T-cell (primary cell): Measurements from ENCODE around the gene GALE. TPM values are rescaled to one million over a fixed set of nuclear protein-coding genes. Genes with fewer than 3 reads are reported as not detected.

Experiments
- ATAC-seq, 4 experiments: fragments of 200-7000 bp in 3 of 4; fragments of 150-1000 bp in 1 of 4; cut with Tn5 transposase; replicated peaks in 1 of 4; 1 replicate in 3 of 4; 2 replicates in 1 of 4; pipeline ENCODE4 v1.10.0; 2021; ENCODE audit warnings: moderate library complexity in 3 of 4, mild to moderate bottlenecking in 2 of 4, moderate number of reproducible peaks in 1 of 4
- CTCF ChIA-PET, 2 donors: fragments of 300-600 bp; sonication (Branson Sonifier 250); formaldehyde crosslinking; loops; one replicate each; lab custom pipeline; 2022; ENCODE audit warnings: antibody characterized with exemption in 2 of 2; lab: Charles Lee
- POLR2A ChIA-PET, 2 donors: fragments of 300-600 bp; sonication (Branson Sonifier 250); formaldehyde crosslinking; loops; one replicate each; lab custom pipeline; 2022; ENCODE audit warnings: antibody characterized with exemption in 2 of 2; lab: Charles Lee
- DNase-seq, 35 experiments: peaks; one replicate each; pipeline versions ENCODE4 v3.0.0 to v3.0.0-alpha.2; 2013 to 2023
- H3K27ac ChIP-seq: one replicate; pipeline ENCODE4 v1.5.1; 2013; ENCODE audit warnings: low read length
- H3K27me3 ChIP-seq, 2 experiments: replicated peaks in 1 of 2; 1 replicate in 1 of 2; 2 replicates in 1 of 2; pipeline versions ENCODE4 v1.6.1 to v1.7.0; 2013; ENCODE audit warnings: low read length in 1 of 2, mixed read lengths in 1 of 2; ENCODE audit not compliant: control insufficient read depth in 2 of 2, insufficient read depth in 2 of 2; ENCODE audit errors: extremely low read depth in 1 of 2
- H3K36me3 ChIP-seq, 2 donors: 1 replicate in 1 of 2; 2 replicates in 1 of 2; pipeline versions ENCODE4 v1.6.1 to v1.7.0; 2013; ENCODE audit warnings: low read length in 1 of 2; ENCODE audit not compliant: control insufficient read depth in 2 of 2, insufficient read depth in 1 of 2; ENCODE audit errors: extremely low read depth in 1 of 2
- H3K4me1 ChIP-seq, 2 experiments: 1 replicate in 1 of 2; 2 replicates in 1 of 2; pipeline versions ENCODE4 v1.6.1 to v1.7.0; 2013; ENCODE audit warnings: low read length in 2 of 2, mixed read lengths in 1 of 2; ENCODE audit not compliant: insufficient read depth in 2 of 2, control insufficient read depth in 1 of 2; ENCODE audit errors: extremely low read depth in 1 of 2
- H3K4me3 ChIP-seq, 2 donors: 1 replicate in 1 of 2; 2 replicates in 1 of 2; pipeline versions ENCODE4 v1.5.1 to v1.7.0; 2013; ENCODE audit warnings: mild to moderate bottlenecking in 2 of 2, low read length in 1 of 2, moderate library complexity in 1 of 2; ENCODE audit not compliant: control insufficient read depth in 1 of 2; ENCODE audit errors: extremely low read depth in 1 of 2
- H3K9me3 ChIP-seq: 2 replicates; pipeline ENCODE4 v1.7.0; 2013
- H3K27ac Mint-ChIP-seq, 2 donors: one replicate each; pipeline ENCODE4 v1.8.0; 2020 to 2021; ENCODE audit warnings: mild to moderate bottlenecking in 2 of 2, mixed read lengths in 2 of 2
- H3K27me3 Mint-ChIP-seq, 2 donors: one replicate each; pipeline ENCODE4 v1.8.0; 2021 to 2022; ENCODE audit warnings: mixed read lengths in 2 of 2
- H3K36me3 Mint-ChIP-seq: one replicate; pipeline ENCODE4 v1.8.0; 2021; ENCODE audit warnings: mixed read lengths
- H3K4me1 Mint-ChIP-seq, 3 donors: one replicate each; pipeline ENCODE4 v1.8.0; 2020 to 2022; ENCODE audit warnings: mixed read lengths in 3 of 3, mild to moderate bottlenecking in 1 of 3
- H3K4me3 Mint-ChIP-seq, 3 donors: one replicate each; pipeline ENCODE4 v1.8.0; 2020 to 2022; ENCODE audit warnings: mild to moderate bottlenecking in 3 of 3, mixed read lengths in 3 of 3, moderate library complexity in 3 of 3
- H3K9me3 Mint-ChIP-seq, 3 donors: one replicate each; pipeline ENCODE4 v1.8.0; 2020 to 2022; ENCODE audit warnings: mixed read lengths in 3 of 3
- WGBS: methylation state at CpG from one replicate; pipeline ENCODE4 v1.1.5; 2013; ENCODE audit warnings: missing lambda C conversion rate; ENCODE audit not compliant: insufficient coverage; 5-methylcytosine and 5-hydroxymethylcytosine counted together
- total RNA-seq, 35 experiments: library from RNA in 6 of 35; stranded (reverse) in 6 of 35; fragments of 120-200 nt in 1 of 35; gene quantifications; one replicate each; pipeline versions ENCODE4 v1.2.1 to v1.2.4 and lab custom pipeline; 2013 to 2026

GALE gene
- total RNA-seq, 5 donors from 2014 or later (not counting 1 experiment from before 2014, with no cell fraction given) = 7.5 to 16.5 (median 12.6) TPM

DNA sequence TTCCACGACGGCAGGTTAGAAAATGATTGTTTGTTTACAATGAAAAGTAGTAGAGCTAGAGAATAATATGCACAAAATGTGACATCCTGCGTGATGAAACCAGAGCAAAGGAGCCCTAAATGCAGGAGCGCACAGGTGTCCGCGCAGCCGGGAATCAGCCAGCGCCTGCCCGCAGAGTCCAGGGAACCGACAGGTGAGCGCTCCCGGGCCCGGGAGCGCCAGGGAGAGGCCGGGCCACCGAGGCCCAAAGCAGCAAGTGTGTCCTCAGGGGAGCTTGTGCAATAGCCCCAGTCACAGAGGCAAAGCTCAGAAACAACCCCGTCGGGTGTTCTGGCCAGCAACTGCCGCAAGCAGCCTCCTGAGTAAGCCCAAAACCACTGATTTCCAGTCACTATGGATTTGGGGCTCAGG lies 789 bp upstream of the GALE start:
- DNase-seq (no peak), ATAC-seq (no peak)
- Histone ChIP-seq H3K4me1 (peaks cover 4 to 31% of the 10 kb centered on the region in 2 experiments), H3K27ac (peak overlapping the region; percentile 87), H3K27me3 (no peaks in the 10 kb centered on the region), H3K4me3 (peak overlapping the region; percentile 80 to 85), H3K9me3 (no peaks in the 10 kb centered on the region), H3K36me3 (peaks cover 6 to 12% of the 10 kb centered on the region in 2 donors)
- H3K4me1 Mint-ChIP-seq = peaks cover 14 to 24% (median 16%) of the 10 kb centered on the region in 3 donors
- no peaks in the 10 kb centered on the region for H3K27me3 Mint-ChIP-seq
- CTCF ChIA-PET = interaction anchor here in 1 of 2 donors (0.6 to 2.1 kb wide), 6 partner anchors 9 to 67 kb away, joined by 3 to 10 read pairs (median 4); no protein-coding TSS in a partner anchor
- H3K9me3 Mint-ChIP-seq = no peaks in the 10 kb centered on the region
- H3K27ac Mint-ChIP-seq = peak overlapping the region; percentile 76 to 87
- peak overlapping the region; percentile 82 to 91 (median 87) for H3K4me3 Mint-ChIP-seq
- POLR2A ChIA-PET = interaction anchor here (0.6 kb wide), 3 partner anchors 24 to 154 kb away, joined by 3 to 9 read pairs (median 6); partner anchors contain the start of gene HMGCL (in 1 of the 2)
- 56% methylated on average over 19 of the region's 19 CpGs for WGBS
- H3K36me3 Mint-ChIP-seq = no peaks in the 10 kb centered on the region

DNA sequence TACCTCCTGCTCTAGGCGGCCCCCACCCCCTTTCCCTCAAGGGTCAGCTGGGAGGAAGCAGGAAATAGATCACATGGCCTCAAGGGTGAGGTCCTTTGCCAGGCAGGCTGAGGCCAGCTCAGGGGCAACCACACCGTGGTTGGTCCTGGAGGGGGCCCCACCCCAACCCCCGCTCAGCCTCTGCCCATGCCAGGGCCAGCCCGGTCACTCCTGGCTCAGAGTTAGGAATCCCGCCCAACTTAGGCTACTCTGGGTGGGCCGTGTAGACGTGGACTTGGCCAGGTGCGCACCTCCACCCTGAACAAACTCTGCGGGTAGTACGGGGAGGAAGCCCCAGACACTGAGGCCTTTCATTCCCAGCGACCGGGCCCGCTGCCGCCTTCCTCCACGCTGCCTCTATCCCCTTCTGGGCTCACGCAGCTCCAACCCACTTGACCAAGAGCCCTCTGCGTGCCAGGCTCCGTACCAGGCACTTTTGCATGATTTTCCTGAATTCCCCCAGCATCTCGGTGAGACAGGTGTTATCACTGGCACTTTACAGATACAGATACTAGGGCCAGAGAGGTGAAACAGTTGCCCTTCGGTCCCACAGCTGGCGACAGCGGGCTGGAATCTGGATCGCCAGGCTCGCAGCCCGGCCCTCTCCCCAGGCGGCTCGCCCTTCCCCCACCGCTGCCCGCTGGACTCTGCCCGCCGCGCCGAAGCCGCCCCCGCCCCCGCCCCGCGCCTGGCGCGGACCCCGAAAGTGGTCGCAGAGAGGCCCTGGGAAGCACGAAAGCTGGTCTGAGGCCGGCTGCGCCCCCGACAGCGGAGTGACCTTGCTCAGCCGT lies 769 bp downstream of the GALE start:
- no peaks in the 10 kb centered on the region for H3K9me3 ChIP-seq
- H3K27ac ChIP-seq = peak overlapping the region; percentile 60
- no peaks in the 10 kb centered on the region for H3K27me3 ChIP-seq
- ATAC-seq = no peak
- CTCF ChIA-PET = interaction anchor here in 1 of 2 donors (0.7 to 2.1 kb wide), 3 partner anchors 8 to 118 kb away, joined by 3 to 5 read pairs (median 3); no protein-coding TSS in a partner anchor
- peaks cover 14 to 24% (median 16%) of the 10 kb centered on the region in 3 donors for H3K4me1 Mint-ChIP-seq
- peaks cover 4 to 31% of the 10 kb centered on the region in 2 experiments for H3K4me1 ChIP-seq
- POLR2A ChIA-PET = interaction anchor here (0.6 to 1.2 kb wide), 2 partner anchors 21 to 246 kb away, joined by 3 to 6 read pairs; partner anchors contain the start of gene PITHD1 (in 1 of the 2)
- H3K27ac Mint-ChIP-seq = peak overlapping the region; percentile 80 to 85
- DNase-seq = peak in 2 of 35 experiments; percentile 24 to 33
- WGBS = 6% methylated on average over 37 of the region's 48 CpGs
- H3K4me3 Mint-ChIP-seq = peak overlapping the region; percentile 82 to 91 (median 87)
- H3K9me3 Mint-ChIP-seq = no peaks in the 10 kb centered on the region
- peaks cover 3% of the 10 kb centered on the region for H3K36me3 Mint-ChIP-seq
- no peaks in the 10 kb centered on the region for H3K27me3 Mint-ChIP-seq
- H3K36me3 ChIP-seq = peaks cover 6 to 16% of the 10 kb centered on the region in 2 donors
- peak overlapping the region; percentile 66 to 85 for H3K4me3 ChIP-seq

- DNase-seq (no peak), ATAC-seq (no peak)
- H3K27me3 ChIP-seq = no peaks in the 10 kb centered on the region
- peak overlapping the region in 1 of 2 donors; percentile 52 for H3K27ac Mint-ChIP-seq
- peaks cover 14 to 24% (median 16%) of the 10 kb centered on the region in 3 donors for H3K4me1 Mint-ChIP-seq
- H3K9me3 ChIP-seq = no peaks in the 10 kb centered on the region
- WGBS = 72% methylated on average over 3 of the region's 7 CpGs
- no peaks in the 10 kb centered on the region for H3K27me3 Mint-ChIP-seq
- ChIA-PET POLR2A (interaction anchor here (0.6 to 1.2 kb wide), 2 partner anchors 21 to 246 kb away, joined by 3 to 6 read pairs; partner anchors contain the start of gene PITHD1 (in 1 of the 2)), CTCF (interaction anchor here in 1 of 2 donors (1.4 kb wide), 1 partner anchor 10 kb away, joined by 3 read pairs; no protein-coding TSS in a partner anchor)
- peak overlapping the region; percentile 66 to 85 for H3K4me3 ChIP-seq
- H3K4me3 Mint-ChIP-seq = peak overlapping the region; percentile 82 to 91 (median 87)
- peaks cover 6 to 17% of the 10 kb centered on the region in 2 donors for H3K36me3 ChIP-seq
- peaks cover 4 to 31% of the 10 kb centered on the region in 2 experiments for H3K4me1 ChIP-seq
- H3K36me3 Mint-ChIP-seq = peaks cover 3% of the 10 kb centered on the region
- H3K27ac ChIP-seq = peak overlapping the region; percentile 49
- no peaks in the 10 kb centered on the region for H3K9me3 Mint-ChIP-seq
These were observed 1.3 kb downstream of the GALE start for GRCh38 chr1:23799255-23799569.

- Histone ChIP-seq H3K27me3 (no peaks in the 10 kb centered on the region), H3K36me3 (peaks cover 6 to 20% of the 10 kb centered on the region in 2 donors), H3K4me1 (peaks cover 4 to 31% of the 10 kb centered on the region in 2 experiments), H3K9me3 (no peaks in the 10 kb centered on the region), H3K27ac (no peak overlapping the region), H3K4me3 (no peak overlapping the region)
- H3K9me3 Mint-ChIP-seq = no peaks in the 10 kb centered on the region
- H3K36me3 Mint-ChIP-seq = peaks cover 3% of the 10 kb centered on the region
- no peak for ATAC-seq
- 93% methylated on average over 12 of the region's 12 CpGs for WGBS
- ChIA-PET POLR2A (interaction anchor here in 1 of 2 donors (1.2 kb wide), 1 partner anchor 20 kb away, joined by 6 read pairs; the partner anchor contains the start of gene PITHD1), CTCF (interaction anchor here in 1 of 2 donors (1.0 kb wide), 1 partner anchor 27 kb away, joined by 5 read pairs; no protein-coding TSS in a partner anchor)
- H3K4me1 Mint-ChIP-seq = peaks cover 14 to 24% (median 16%) of the 10 kb centered on the region in 3 donors
- DNase-seq = no peak
- H3K27me3 Mint-ChIP-seq = no peaks in the 10 kb centered on the region
- peak overlapping the region in 1 of 2 donors; percentile 16 for H3K27ac Mint-ChIP-seq
- H3K4me3 Mint-ChIP-seq = peak overlapping the region; percentile 28 to 87 (median 82)
These were observed 1.9 kb downstream of the GALE start for GRCh38 chr1:23798662-23799142.

GRCh38 chr1:23797478-23798448 lies 2.8 kb downstream of the GALE start:
- POLR2A ChIA-PET = no interaction called here
- DNase-seq = no peak
- peaks cover 17 to 29% (median 20%) of the 10 kb centered on the region in 3 donors for H3K4me1 Mint-ChIP-seq
- H3K36me3 Mint-ChIP-seq = peaks cover 3% of the 10 kb centered on the region
- Histone ChIP-seq H3K4me1 (peaks cover 5 to 40% of the 10 kb centered on the region in 2 experiments), H3K4me3 (no peak overlapping the region), H3K27me3 (no peaks in the 10 kb centered on the region), H3K27ac (no peak overlapping the region), H3K36me3 (peaks cover 6 to 29% of the 10 kb centered on the region in 2 donors), H3K9me3 (no peaks in the 10 kb centered on the region)
- no peaks in the 10 kb centered on the region for H3K9me3 Mint-ChIP-seq
- CTCF ChIA-PET = interaction anchor here in 1 of 2 donors (1.0 kb wide), 1 partner anchor 26 kb away, joined by 5 read pairs; no protein-coding TSS in a partner anchor
- no peak for ATAC-seq
- whole genome bisulfite sequencing = 95% methylated on average over 15 of the region's 20 CpGs
- no peaks in the 10 kb centered on the region for H3K27me3 Mint-ChIP-seq
- H3K27ac Mint-ChIP-seq = peak overlapping the region in 1 of 2 donors; percentile 16
- peak overlapping the region in 1 of 3 donors; percentile 13 for H3K4me3 Mint-ChIP-seq
